GM12892 (cell line): ENCODE results near the gene ANKFY1.

Source experiments
- POLR2A ChIP-seq: IDR thresholded peaks from 2 replicates; pipeline ENCODE4 v1.6.1; 2011; ENCODE audit warnings: low read depth, low read length, control low read depth
- POLR2AphosphoS5 ChIP-seq: IDR thresholded peaks from 2 replicates; pipeline ENCODE4 v1.6.1; 2011; ENCODE audit warnings: low read depth, low read length, control low read depth

DNA sequence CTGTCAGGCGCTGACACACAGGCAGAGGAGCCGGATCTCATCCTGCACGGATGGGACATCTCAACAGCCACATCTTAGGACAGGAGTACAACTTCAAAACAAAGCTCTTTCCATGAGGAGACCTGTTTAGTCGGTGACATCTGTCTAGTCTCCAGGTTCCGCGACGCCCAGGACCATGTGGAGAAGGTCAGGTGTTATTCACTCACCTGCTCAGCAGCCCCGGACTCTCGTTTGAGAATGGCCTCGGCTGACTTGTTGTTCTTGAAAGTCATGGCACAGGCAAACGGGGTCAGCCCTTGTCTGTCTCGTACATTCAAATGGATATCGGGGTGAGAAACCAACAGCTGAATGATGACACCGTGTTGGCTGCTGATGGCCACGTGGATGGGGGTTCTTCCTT is 85.1 kb downstream of the ANKFY1 start:
- no peak for TF ChIP-seq POLR2A
- TF ChIP-seq POLR2AphosphoS5: no peak
